Right cardiac atrium (tissue), 5 donors: ENCODE data around the gene ST6GALNAC5. TPM values are rescaled to one million over a fixed set of nuclear protein-coding genes. Genes with fewer than 3 reads are reported as not detected.

Experiments
- ATAC-seq, 2 donors: fragments of 200-7000 bp; cut with Tn5 transposase; one replicate each; pipeline versions ENCODE4 v1.8.0 to v1.9.1; 2020; ENCODE audit warnings: moderate library complexity in 2 of 2, mild to moderate bottlenecking in 1 of 2
- DNase-seq, 3 donors: peaks; one replicate each; pipeline ENCODE4 v3.0.0-alpha.2; 2020
- H3K27ac ChIP-seq: one replicate; pipeline ENCODE4 v1.5.1; 2013; ENCODE audit warnings: mild to moderate bottlenecking, low read length, control low read depth, moderate library complexity
- H3K27me3 ChIP-seq: one replicate; pipeline ENCODE4 v1.6.1; 2013; ENCODE audit not compliant: control insufficient read depth, insufficient read depth
- H3K4me1 ChIP-seq: one replicate; pipeline ENCODE4 v1.6.1; 2013; ENCODE audit warnings: low read length; ENCODE audit not compliant: control insufficient read depth, insufficient read depth
- H3K4me3 ChIP-seq: one replicate; pipeline ENCODE4 v1.5.1; 2013; ENCODE audit warnings: low read length, control low read depth
- H3K9me3 ChIP-seq: one replicate; pipeline ENCODE4 v1.6.1; 2013; ENCODE audit warnings: low read length; ENCODE audit not compliant: control insufficient read depth
- WGBS: extraction: QIAGEN DNeasy Blood & Tissue Kit; methylation state at CpG from one replicate; pipeline ENCODE4 v1.1.7; 2013; 5-methylcytosine and 5-hydroxymethylcytosine counted together
- intact Hi-C, 4 donors: fragments of 100-400 bp; cut with DNase I; formaldehyde crosslinking; loops; one replicate each; pipeline versions ENCODE4 v1.11.0 to v1.14.0; 2022 to 2023
- polyA plus RNA-seq: library from polyadenylated mRNA; stranded (reverse); fragments of 200-250 nt; gene quantifications from one replicate; pipeline ENCODE4 v1.2.3, GENCODE V29; 2013
- total RNA-seq, 4 donors: library from RNA; stranded (reverse); fragmentation: NEBNext Ultra II Directional; extraction: Animal tissue kit (Norgen Biotek cat#: 25700); gene quantifications; one replicate each; pipeline ENCODE4 v1.2.1, GENCODE V29; 2021
- donor health status: healthy with polysubstance abuse.
- donor health status: DM: no; HTN: yes; CAD: no.
- donor health status: DM: no; HTN: no; CAD: no.
- donor health status: DM: no; HTN: yes; CAD: no; lungs with severe emphysema.
- donor health status: DM: yes; HTN: yes; CAD: no.

Gene ST6GALNAC5
- total and polyA plus RNA-seq, 5 donors = 0.39 to 2.2 (median 1.5) TPM

GRCh38 chr1:77030401-77031105 lies 163.3 kb downstream of the ST6GALNAC5 start:
- H3K9me3 ChIP-seq = no peaks in the 10 kb centered on the region
- no peak overlapping the region for H3K4me3 ChIP-seq
- no peaks in the 10 kb centered on the region for H3K27me3 ChIP-seq
- WGBS = 77% methylated on average over 5 of the region's 5 CpGs
- DNase-seq = no peak
- H3K27ac ChIP-seq = no peak overlapping the region
- no peak for ATAC-seq
- intact Hi-C loops = no loop called here
- H3K4me1 ChIP-seq = no peaks in the 10 kb centered on the region

- intact Hi-C loops = no loop called here
- no peaks in the 10 kb centered on the region for H3K9me3 ChIP-seq
- H3K27me3 ChIP-seq = no peaks in the 10 kb centered on the region
- 38% methylated on average over 3 of the region's 3 CpGs for WGBS
- H3K4me1 ChIP-seq = no peaks in the 10 kb centered on the region
- H3K4me3 ChIP-seq = no peak overlapping the region
- DNase-seq = no peak
- no peak overlapping the region for H3K27ac ChIP-seq
- no peak for ATAC-seq
Observed at GRCh38 chr1:77031106-77031662, 163.9 kb downstream of the ST6GALNAC5 start.

GRCh38 chr1:77036560-77036959 lies 169.3 kb downstream of the ST6GALNAC5 start:
- Histone ChIP-seq H3K4me1 (no peaks in the 10 kb centered on the region), H3K27me3 (no peaks in the 10 kb centered on the region), H3K27ac (no peak overlapping the region), H3K9me3 (no peaks in the 10 kb centered on the region), H3K4me3 (no peak overlapping the region)
- no peak for DNase-seq
- WGBS = 59% methylated on average over 2 of the region's 2 CpGs
- ATAC-seq = no peak
- intact Hi-C loops = no loop called here

- Histone ChIP-seq H3K4me1 (no peaks in the 10 kb centered on the region), H3K4me3 (no peak overlapping the region), H3K27ac (no peak overlapping the region), H3K9me3 (no peaks in the 10 kb centered on the region), H3K27me3 (no peaks in the 10 kb centered on the region)
- intact Hi-C loops = no loop called here
- DNase-seq = no peak
- no peak for ATAC-seq
Observed at GRCh38 chr1:77037038-77037437, 169.8 kb downstream of the ST6GALNAC5 start.

GRCh38 chr1:77038000-77038399 lies 170.7 kb downstream of the ST6GALNAC5 start:
- DNase-seq (no peak), ATAC-seq (no peak)
- intact Hi-C loops = no loop called here
- WGBS = 53% methylated on average over 1 of the region's 1 CpG
- Histone ChIP-seq H3K27me3 (no peaks in the 10 kb centered on the region), H3K4me3 (no peak overlapping the region), H3K4me1 (no peaks in the 10 kb centered on the region), H3K9me3 (no peaks in the 10 kb centered on the region), H3K27ac (no peak overlapping the region)

- intact Hi-C loops = no loop called here
- H3K27me3 ChIP-seq = no peaks in the 10 kb centered on the region
- 76% methylated on average over 1 of the region's 1 CpG for WGBS
- no peak overlapping the region for H3K4me3 ChIP-seq
- no peak for DNase-seq
- no peaks in the 10 kb centered on the region for H3K9me3 ChIP-seq
- H3K4me1 ChIP-seq = no peaks in the 10 kb centered on the region
- no peak for ATAC-seq
- no peak overlapping the region for H3K27ac ChIP-seq
Observed at GRCh38 chr1:77039111-77039510, 171.8 kb downstream of the ST6GALNAC5 start.

- Histone ChIP-seq H3K4me3 (no peak overlapping the region), H3K27ac (no peak overlapping the region), H3K27me3 (no peaks in the 10 kb centered on the region), H3K9me3 (no peaks in the 10 kb centered on the region), H3K4me1 (no peaks in the 10 kb centered on the region)
- ATAC-seq = no peak
- 87% methylated on average over 8 of the region's 8 CpGs for WGBS
- intact Hi-C loops = no loop called here
- DNase-seq = no peak
Observed at GRCh38 chr1:77039739-77040138, 172.5 kb downstream of the ST6GALNAC5 start.

- no peak for ATAC-seq
- WGBS = 74% methylated on average over 3 of the region's 3 CpGs
- intact Hi-C loops = no loop called here
Observed at GRCh38 chr1:77040826-77041225, 173.5 kb downstream of the ST6GALNAC5 start.

GRCh38 chr1:77044133-77044849 lies 177.0 kb downstream of the ST6GALNAC5 start:
- no peaks in the 10 kb centered on the region for H3K9me3 ChIP-seq
- H3K4me1 ChIP-seq = no peaks in the 10 kb centered on the region
- H3K27ac ChIP-seq = no peak overlapping the region
- intact Hi-C loops = no loop called here
- H3K4me3 ChIP-seq = no peak overlapping the region
- no peaks in the 10 kb centered on the region for H3K27me3 ChIP-seq
- 91% methylated on average over 20 of the region's 20 CpGs for WGBS
- DNase-seq = no peak
- no peak for ATAC-seq

More at GRCh38 chr1:77040826-77041225, 173.5 kb downstream of the ST6GALNAC5 start:
- Histone ChIP-seq H3K4me1 (no peaks in the 10 kb centered on the region), H3K27me3 (no peaks in the 10 kb centered on the region), H3K4me3 (no peak overlapping the region), H3K27ac (no peak overlapping the region), H3K9me3 (no peaks in the 10 kb centered on the region)
- no peak for DNase-seq

- WGBS = 94% methylated on average over 1 of the region's 1 CpG
- ATAC-seq = no peak
- H3K4me1 ChIP-seq = no peaks in the 10 kb centered on the region
- no peak overlapping the region for H3K27ac ChIP-seq
- intact Hi-C loops = no loop called here
- DNase-seq = no peak
- no peak overlapping the region for H3K4me3 ChIP-seq
- H3K9me3 ChIP-seq = no peaks in the 10 kb centered on the region
- H3K27me3 ChIP-seq = no peaks in the 10 kb centered on the region
Observed at GRCh38 chr1:77047575-77047974, 180.3 kb downstream of the ST6GALNAC5 start.

- Histone ChIP-seq H3K4me1 (no peaks in the 10 kb centered on the region), H3K4me3 (no peak overlapping the region), H3K27ac (no peak overlapping the region), H3K9me3 (no peaks in the 10 kb centered on the region), H3K27me3 (no peaks in the 10 kb centered on the region)
- DNase-seq (no peak), ATAC-seq (no peak)
- 81% methylated on average over 3 of the region's 3 CpGs for WGBS
- intact Hi-C loops = no loop called here
Observed at GRCh38 chr1:77047978-77048614, 180.8 kb downstream of the ST6GALNAC5 start.
